ENCODE measurements around the gene CXCR5. TPM values are rescaled to one million over a fixed set of nuclear protein-coding genes. Genes with fewer than 3 reads are reported as not detected.

CXCR5 gene
- total and polyA plus RNA-seq, 10 of the 15 experiments (the other 5 are each of a cell fraction or from before 2014, with no cell fraction given), result 0.03 to 0.63 (median 0.25) TPM

- TF ChIP-seq, protein P1, sequence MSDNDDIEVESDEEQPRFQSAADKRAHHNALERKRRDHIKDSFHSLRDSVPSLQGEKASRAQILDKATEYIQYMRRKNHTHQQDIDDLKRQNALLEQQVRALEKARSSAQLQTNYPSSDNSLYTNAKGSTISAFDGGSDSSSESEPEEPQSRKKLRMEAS (IDR thresholded peaks at IDR 0.05; ENCODE audit: low read depth, low read length), result no peak
- TF ChIP-seq KLF5 (IDR thresholded peaks at IDR 0.05; ENCODE audit: partially characterized antibody), result no peak
Measured at GRCh38 chr11:118873804-118874203, 9.9 kb upstream of the CXCR5 start (continued).

DNA sequence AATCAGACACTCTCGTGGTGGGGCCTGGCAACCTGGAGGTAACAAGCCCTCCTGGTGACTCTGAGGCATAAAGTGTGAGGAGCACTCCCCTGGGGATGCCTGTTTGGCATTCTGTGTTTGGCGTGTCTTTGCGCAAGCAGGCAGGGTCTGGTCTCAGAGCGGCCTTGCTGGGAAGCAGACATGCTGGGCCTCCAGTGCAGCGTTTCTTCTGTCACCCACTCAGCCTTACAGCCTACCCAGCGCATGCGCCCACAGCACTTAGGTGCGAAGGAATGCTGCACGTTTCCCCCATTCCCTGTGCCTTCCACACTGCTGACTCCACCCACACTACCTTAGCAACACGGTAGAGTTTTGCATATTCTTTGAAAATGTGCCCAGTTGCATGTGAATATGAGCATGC, 7.4 kb upstream of the CXCR5 start:
- intact Hi-C loops (cut with micrococcal nuclease; ENCODE audit: unreplicated experiment) (loop anchor here (2.0 kb wide), 1 partner anchor 55 kb away; no protein-coding TSS in a partner anchor), in situ Hi-C loops (cut with MboI) (no loop called here)
- Histone ChIP-seq H3K4me2 (ENCODE audit: control insufficient read depth, insufficient read depth) (peak overlapping the region; percentile 61; the same call in 1 of the 2 replicates), H3K27me3 (replicated peaks in 1 of 2; ENCODE audit: control insufficient read depth in 2 of 2, insufficient read depth in 2 of 2, low read length in 1 of 2) (peaks cover 4% of the 10 kb centered on the region in 2 experiments), H3K4me3 (no peak overlapping the region), H3K79me2 (ENCODE audit: control insufficient read depth, insufficient read depth, low read length) (no peaks in the 10 kb centered on the region), H2AFZ (ENCODE audit: control insufficient read depth, low read depth, low read length) (no peak overlapping the region; the same call in 1 of the 2 replicates), H3K4me1 (ENCODE audit: control insufficient read depth, insufficient read depth, low read length) (peaks cover 33% of the 10 kb centered on the region), H3K36me3 (ENCODE audit: control insufficient read depth in 2 of 2, insufficient read depth in 2 of 2, low read length in 1 of 2) (no peaks in the 10 kb centered on the region), H4K20me1 (ENCODE audit: control insufficient read depth, insufficient read depth) (no peaks in the 10 kb centered on the region), H3K27ac (ENCODE audit: control insufficient read depth, insufficient read depth) (0 out of 2 replicates have a peak overlapping the region, but pooled peaks have one; percentile 15), H3K9ac (ENCODE audit: control insufficient read depth, insufficient read depth, low read length) (no peak overlapping the region), H3K9me3 (replicated peaks; ENCODE audit: control insufficient read depth, insufficient read depth, low read length) (no peaks in the 10 kb centered on the region)
- BruUV-seq (replicated peaks), result no TSS peak
- RAD21 ChIA-PET (ENCODE audit: unreplicated experiment), result interaction anchor here (0.7 to 2.7 kb wide), 11 partner anchors 9 to 186 kb away, joined by 3 to 17 read pairs (median 4); no protein-coding TSS in a partner anchor
- DNase-seq (ENCODE audit: low read depth, low spot score) (no peak), ATAC-seq (no peak), FAIRE-seq (no peak)
- CTCF ChIA-PET, result interaction anchor here (1.0 to 2.4 kb wide), 4 partner anchors 38 to 185 kb away, joined by 3 to 8 read pairs (median 4); no protein-coding TSS in a partner anchor
- WGBS (ENCODE audit: insufficient coverage, insufficient replicate concordance, low lambda C conversion rate, missing lambda C conversion rate), result 45% methylated on average over 10 of the region's 10 CpGs
- SMC1A ChIA-PET (ENCODE audit: uncharacterized antibody, unreplicated experiment), result interaction anchor here (1.1 to 3.6 kb wide), 8 partner anchors 20 to 181 kb away, joined by 3 to 15 read pairs (median 10); partner anchors contain the start of genes BCL9L and DDX6
- POLR2A ChIA-PET, result interaction anchor here (1.0 to 1.5 kb wide), 4 partner anchors 20 to 87 kb away, joined by 3 to 6 read pairs (median 4); no protein-coding TSS in a partner anchor
- TF ChIP-seq NBN (IDR thresholded peaks at IDR 0.05) (no peak), PRDM15 (CRISPR knock-in tag; IDR thresholded peaks at IDR 0.05) (no peak), ZNF274 (IDR thresholded peaks at IDR 0.05; ENCODE audit: insufficient read depth, insufficient read length) (no peak), SUPT20H (IDR thresholded peaks at IDR 0.05; ENCODE audit: borderline replicate concordance, control insufficient read depth, low read depth, low read length) (no peak), RBBP5 (conservative IDR thresholded peaks at IDR 0.05) (no peak), USF2 (IDR thresholded peaks at IDR 0.05; ENCODE audit: borderline replicate concordance, low read depth, low read length) (no peak), SMC3 (IDR thresholded peaks at IDR 0.05; ENCODE audit: borderline replicate concordance, low read length) (no peak), NR2C1 (IDR thresholded peaks at IDR 0.05) (no peak), KAT2A (conservative IDR thresholded peaks at IDR 0.05; ENCODE audit: control insufficient read depth, low read depth, low read length) (no peak), NFIC (IDR thresholded peaks at IDR 0.05; ENCODE audit: low read depth, low read length) (no peak), MTA2 (IDR thresholded peaks at IDR 0.05; ENCODE audit: low read depth) (no peak)
- TF ChIP-seq, protein P2, sequence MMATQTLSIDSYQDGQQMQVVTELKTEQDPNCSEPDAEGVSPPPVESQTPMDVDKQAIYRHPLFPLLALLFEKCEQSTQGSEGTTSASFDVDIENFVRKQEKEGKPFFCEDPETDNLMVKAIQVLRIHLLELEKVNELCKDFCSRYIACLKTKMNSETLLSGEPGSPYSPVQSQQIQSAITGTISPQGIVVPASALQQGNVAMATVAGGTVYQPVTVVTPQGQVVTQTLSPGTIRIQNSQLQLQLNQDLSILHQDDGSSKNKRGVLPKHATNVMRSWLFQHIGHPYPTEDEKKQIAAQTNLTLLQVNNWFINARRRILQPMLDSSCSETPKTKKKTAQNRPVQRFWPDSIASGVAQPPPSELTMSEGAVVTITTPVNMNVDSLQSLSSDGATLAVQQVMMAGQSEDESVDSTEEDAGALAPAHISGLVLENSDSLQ (IDR thresholded peaks at IDR 0.05), result no peak
- TF ChIP-seq, protein P3, sequence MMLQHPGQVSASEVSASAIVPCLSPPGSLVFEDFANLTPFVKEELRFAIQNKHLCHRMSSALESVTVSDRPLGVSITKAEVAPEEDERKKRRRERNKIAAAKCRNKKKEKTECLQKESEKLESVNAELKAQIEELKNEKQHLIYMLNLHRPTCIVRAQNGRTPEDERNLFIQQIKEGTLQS (IDR thresholded peaks at IDR 0.05; ENCODE audit: borderline replicate concordance, extremely low read depth, low read depth, low read length), result no peak
